Mesenchymal stem cell (in vitro differentiated cells and primary cell): Measurements from ENCODE around the gene P2RX5.

Source experiments
- DNase-seq: peaks from one replicate; pipeline ENCODE4 v3.0.0-alpha.2; 2013
- H2AFZ ChIP-seq: one replicate; pipeline ENCODE4 v1.6.1; 2013; ENCODE audit warnings: low read depth, mild to moderate bottlenecking, control low read depth, inconsistent platforms, low read length, moderate library complexity
- H2AK5ac ChIP-seq: 2 replicates; pipeline ENCODE4 v1.6.1; 2013; ENCODE audit warnings: low read length, moderate library complexity, mild to moderate bottlenecking, inconsistent platforms; ENCODE audit not compliant: severe bottlenecking
- H2BK120ac ChIP-seq: one replicate; pipeline ENCODE4 v1.6.1; 2013; ENCODE audit warnings: low read depth, mild to moderate bottlenecking, inconsistent platforms, low read length, moderate library complexity
- H2BK12ac ChIP-seq, 2 experiments: one replicate each; pipeline ENCODE4 v1.6.1; 2013; ENCODE audit warnings: inconsistent platforms in 2 of 2, low read length in 2 of 2, mild to moderate bottlenecking in 2 of 2, moderate library complexity in 2 of 2, control low read depth in 1 of 2
- H2BK15ac ChIP-seq: one replicate; pipeline ENCODE4 v1.6.1; 2013; ENCODE audit warnings: mild to moderate bottlenecking, low read depth, inconsistent platforms; ENCODE audit not compliant: poor library complexity, severe bottlenecking
- H2BK5ac ChIP-seq: 2 replicates; pipeline ENCODE4 v1.6.1; 2013; ENCODE audit warnings: low read depth, mild to moderate bottlenecking, low read length, control low read depth, inconsistent platforms; ENCODE audit not compliant: poor library complexity, severe bottlenecking
- H3K14ac ChIP-seq, 2 experiments: one replicate each; pipeline ENCODE4 v1.6.1; 2013; ENCODE audit warnings: inconsistent platforms in 2 of 2, low read length in 2 of 2, control low read depth in 1 of 2, mild to moderate bottlenecking in 1 of 2, moderate library complexity in 1 of 2
- H3K18ac ChIP-seq, 2 experiments: one replicate each; pipeline ENCODE4 v1.6.1; 2013; ENCODE audit warnings: inconsistent platforms in 2 of 2, low read length in 2 of 2, control low read depth in 1 of 2, low read depth in 1 of 2, mild to moderate bottlenecking in 1 of 2
- H3K23ac ChIP-seq, 2 experiments: one replicate each; pipeline ENCODE4 v1.6.1; 2013; ENCODE audit warnings: inconsistent platforms in 2 of 2, low read length in 2 of 2, mild to moderate bottlenecking in 2 of 2, moderate library complexity in 2 of 2, control low read depth in 1 of 2
- H3K27ac ChIP-seq: 2 replicates; pipeline ENCODE4 v1.5.1; 2013; ENCODE audit warnings: mild to moderate bottlenecking, moderate library complexity, low read length, control low read depth, inconsistent platforms; ENCODE audit not compliant: poor library complexity, severe bottlenecking
- H3K27me3 ChIP-seq, 2 experiments: 2 replicates each; pipeline versions ENCODE4 v1.6.1 to v1.7.0; 2013; ENCODE audit warnings: low read length in 2 of 2, mild to moderate bottlenecking in 2 of 2, moderate library complexity in 2 of 2, control low read depth in 1 of 2, inconsistent platforms in 1 of 2; ENCODE audit not compliant: control insufficient read depth in 1 of 2, insufficient read depth in 1 of 2
- H3K36me3 ChIP-seq, 2 experiments: 2 replicates each; pipeline versions ENCODE4 v1.6.1 to v1.7.0; 2013; ENCODE audit warnings: low read length in 2 of 2, control low read depth in 1 of 2, inconsistent platforms in 1 of 2, low read depth in 1 of 2, mild to moderate bottlenecking in 1 of 2; ENCODE audit not compliant: insufficient read depth in 2 of 2, control insufficient read depth in 1 of 2
- H3K4ac ChIP-seq, 2 experiments: one replicate each; pipeline ENCODE4 v1.6.1; 2013; ENCODE audit warnings: inconsistent platforms in 2 of 2, low read length in 2 of 2, mild to moderate bottlenecking in 2 of 2, moderate library complexity in 2 of 2, control low read depth in 1 of 2, low read depth in 1 of 2
- H3K4me1 ChIP-seq: 2 replicates; pipeline ENCODE4 v1.6.1; 2013; ENCODE audit warnings: low read depth, low read length, control low read depth; ENCODE audit not compliant: control insufficient read depth, insufficient read depth
- H3K4me2 ChIP-seq: 2 replicates; pipeline ENCODE4 v1.6.1; 2013; ENCODE audit warnings: low read length, mild to moderate bottlenecking, inconsistent platforms; ENCODE audit not compliant: poor library complexity, severe bottlenecking
- H3K4me3 ChIP-seq, 2 experiments: 2 replicates each; pipeline versions ENCODE4 v1.5.1 to v1.7.0; 2013; ENCODE audit warnings: low read length in 2 of 2, mild to moderate bottlenecking in 2 of 2, control low read depth in 1 of 2, low read depth in 1 of 2; ENCODE audit not compliant: insufficient read depth in 1 of 2
- H3K79me1 ChIP-seq: replicated peaks from 2 replicates; pipeline ENCODE4 v1.6.1; 2013; ENCODE audit warnings: mild to moderate bottlenecking, control low read depth, low read length, inconsistent platforms; ENCODE audit not compliant: poor library complexity, severe bottlenecking
- H3K9ac ChIP-seq: 2 replicates; pipeline ENCODE4 v1.7.0; 2013; ENCODE audit warnings: mild to moderate bottlenecking, low read length, moderate library complexity
- H3K9me3 ChIP-seq: 2 replicates; pipeline ENCODE4 v1.7.0; 2013; ENCODE audit warnings: mild to moderate bottlenecking, low read length; ENCODE audit not compliant: control insufficient read depth
- H4K8ac ChIP-seq: one replicate; pipeline ENCODE4 v1.6.1; 2013; ENCODE audit warnings: inconsistent platforms, mild to moderate bottlenecking, low read length, moderate library complexity
- H4K91ac ChIP-seq: one replicate; pipeline ENCODE4 v1.6.1; 2013; ENCODE audit warnings: mild to moderate bottlenecking, low read length, inconsistent platforms
- WGBS: methylation state at CpG from one replicate; pipeline ENCODE4 v1.1.7; 2013; ENCODE audit warnings: mixed read lengths; 5-methylcytosine and 5-hydroxymethylcytosine counted together

The P2RX5 gene

GRCh38 chr17:3682033-3682432 lies 13.9 kb downstream of the P2RX5 start:
- no peak overlapping the region for H2AK5ac ChIP-seq
- H3K9ac ChIP-seq: no peak overlapping the region
- DNase-seq: no peak
- no peaks in the 10 kb centered on the region for H3K79me1 ChIP-seq
- H3K23ac ChIP-seq: no peak overlapping the region
- peaks cover 29 to 54% of the 10 kb centered on the region in 2 experiments for H3K27me3 ChIP-seq
- no peak overlapping the region for H4K8ac ChIP-seq
- H3K27ac ChIP-seq: no peak overlapping the region
- H2BK15ac ChIP-seq: no peak overlapping the region
- H3K14ac ChIP-seq: no peak overlapping the region
- no peak overlapping the region for H2AFZ ChIP-seq
- H3K18ac ChIP-seq: no peak overlapping the region
- H2BK12ac ChIP-seq: no peak overlapping the region
- H3K4ac ChIP-seq: no peak overlapping the region
- H3K4me3 ChIP-seq: no peak overlapping the region
- no peak overlapping the region for H2BK5ac ChIP-seq
- WGBS: 86% methylated on average over 12 of the region's 12 CpGs
- H2BK120ac ChIP-seq: no peak overlapping the region
- no peaks in the 10 kb centered on the region for H3K36me3 ChIP-seq
- H3K4me1 ChIP-seq: peaks cover 11% of the 10 kb centered on the region
- no peaks in the 10 kb centered on the region for H3K9me3 ChIP-seq
- H4K91ac ChIP-seq: no peak overlapping the region
- no peak overlapping the region for H3K4me2 ChIP-seq

- Histone ChIP-seq H3K4me1 (peaks cover 11% of the 10 kb centered on the region), H2BK15ac (no peak overlapping the region)
Observed at GRCh38 chr17:3681565-3681964, 14.4 kb downstream of the P2RX5 start.

GRCh38 chr17:3681057-3681456 lies 14.9 kb downstream of the P2RX5 start:
- Histone ChIP-seq H2BK120ac (no peak overlapping the region), H3K79me1 (no peaks in the 10 kb centered on the region), H3K36me3 (no peaks in the 10 kb centered on the region), H3K4me1 (peaks cover 11% of the 10 kb centered on the region), H3K4me3 (no peak overlapping the region), H3K18ac (no peak overlapping the region), H2BK15ac (no peak overlapping the region), H3K27me3 (peaks cover 33 to 61% of the 10 kb centered on the region in 2 experiments), H3K4ac (no peak overlapping the region), H2AK5ac (no peak overlapping the region), H2AFZ (no peak overlapping the region), H3K4me2 (no peak overlapping the region), H2BK5ac (no peak overlapping the region), H2BK12ac (no peak overlapping the region), H3K9me3 (no peaks in the 10 kb centered on the region), H3K9ac (no peak overlapping the region), H3K14ac (no peak overlapping the region), H4K8ac (no peak overlapping the region), H3K27ac (no peak overlapping the region), H4K91ac (no peak overlapping the region), H3K23ac (no peak overlapping the region)
- WGBS: 93% methylated on average over 9 of the region's 12 CpGs
- no peak for DNase-seq

More at GRCh38 chr17:3681565-3681964, 14.4 kb downstream of the P2RX5 start:
- no peak overlapping the region for H3K4me2 ChIP-seq
- H3K14ac ChIP-seq: no peak overlapping the region
- no peak overlapping the region for H3K18ac ChIP-seq
- H2BK5ac ChIP-seq: no peak overlapping the region
- no peak overlapping the region for H4K8ac ChIP-seq
- no peak overlapping the region for H3K4ac ChIP-seq
- H3K9ac ChIP-seq: no peak overlapping the region
- no peaks in the 10 kb centered on the region for H3K36me3 ChIP-seq
- H3K23ac ChIP-seq: no peak overlapping the region
- H3K27me3 ChIP-seq: peaks cover 30 to 56% of the 10 kb centered on the region in 2 experiments
- no peak overlapping the region for H2AK5ac ChIP-seq
- H2BK12ac ChIP-seq: no peak overlapping the region
- DNase-seq: no peak
- H3K4me3 ChIP-seq: peak overlapping the region in 1 of 2 experiments; percentile 26
- no peaks in the 10 kb centered on the region for H3K79me1 ChIP-seq
- no peak overlapping the region for H3K27ac ChIP-seq
- H3K9me3 ChIP-seq: no peaks in the 10 kb centered on the region
- H2BK120ac ChIP-seq: no peak overlapping the region
- H2AFZ ChIP-seq: no peak overlapping the region
- 84% methylated on average over 20 of the region's 20 CpGs for WGBS
- H4K91ac ChIP-seq: no peak overlapping the region

- no peak overlapping the region for H3K9ac ChIP-seq
- no peak overlapping the region for H3K18ac ChIP-seq
- no peaks in the 10 kb centered on the region for H3K36me3 ChIP-seq
- no peak overlapping the region for H3K14ac ChIP-seq
- 84% methylated on average over 20 of the region's 20 CpGs for WGBS
- H3K4me2 ChIP-seq: no peak overlapping the region
- no peaks in the 10 kb centered on the region for H3K9me3 ChIP-seq
- no peak overlapping the region for H3K4me3 ChIP-seq
- H3K79me1 ChIP-seq: no peaks in the 10 kb centered on the region
- peaks cover 11% of the 10 kb centered on the region for H3K4me1 ChIP-seq
- H3K4ac ChIP-seq: no peak overlapping the region
- no peak overlapping the region for H2BK120ac ChIP-seq
- no peak overlapping the region for H2BK15ac ChIP-seq
- H2BK5ac ChIP-seq: no peak overlapping the region
- no peak overlapping the region for H3K27ac ChIP-seq
- H2AK5ac ChIP-seq: no peak overlapping the region
- H2BK12ac ChIP-seq: no peak overlapping the region
- H2AFZ ChIP-seq: no peak overlapping the region
- H3K23ac ChIP-seq: no peak overlapping the region
- H4K8ac ChIP-seq: no peak overlapping the region
- no peak for DNase-seq
- no peak overlapping the region for H4K91ac ChIP-seq
- H3K27me3 ChIP-seq: peaks cover 35 to 58% of the 10 kb centered on the region in 2 experiments
Observed at GRCh38 chr17:3679531-3680126, 16.3 kb downstream of the P2RX5 start.
